HEK293T (cell line): Measurements from ENCODE around the gene WDR37.

Source experiments
- CTCF ChIA-PET: fragments of 350-600 bp; formaldehyde crosslinking; extraction: SDS; loops from one replicate; lab custom pipeline; 2021; ENCODE audit warnings: antibody characterized with exemption, inconsistent platforms; lab: Yijun Ruan, JAX
- POLR2A ChIA-PET: fragments of 350-600 bp; formaldehyde crosslinking; extraction: SDS; loops from one replicate; lab custom pipeline; 2020; ENCODE audit warnings: antibody characterized with exemption, inconsistent platforms; lab: Yijun Ruan, JAX
- DNase-seq: peaks from one replicate; pipeline ENCODE4 v3.0.0; 2012; ENCODE audit warnings: mixed read lengths; ENCODE audit errors: extremely low spot score
- ARNT ChIP-seq: fragments of 450-650 bp; IDR thresholded peaks from 2 replicates; pipeline ENCODE4 v1.6.1; 2017; ENCODE audit warnings: mild to moderate bottlenecking
- BHLHE40 ChIP-seq: fragments of 450-650 bp; IDR thresholded peaks from 2 replicates; pipeline ENCODE4 v1.6.1; 2016; ENCODE audit warnings: mild to moderate bottlenecking, moderate library complexity, borderline replicate concordance
- CTBP1 ChIP-seq: fragments of 450-650 bp; IDR thresholded peaks from 2 replicates; pipeline ENCODE4 v1.6.1; 2016; ENCODE audit warnings: borderline replicate concordance
- ELF4 ChIP-seq: fragments of 450-650 bp; IDR thresholded peaks from 2 replicates; pipeline ENCODE4 v1.6.1; 2017; ENCODE audit warnings: antibody characterized with exemption
- FOXA1 ChIP-seq: fragments of 450-650 bp; IDR thresholded peaks from 2 replicates; pipeline ENCODE4 v1.6.1; 2016; ENCODE audit warnings: mild to moderate bottlenecking
- FOXK2 ChIP-seq: fragments of 450-650 bp; IDR thresholded peaks from 2 replicates; pipeline ENCODE4 v1.6.1; 2016; ENCODE audit warnings: mild to moderate bottlenecking
- FOXM1 ChIP-seq: fragments of 450-650 bp; IDR thresholded peaks from 2 replicates; pipeline ENCODE4 v1.6.1; 2017; ENCODE audit warnings: mild to moderate bottlenecking, borderline replicate concordance
- HDGF ChIP-seq: fragments of 450-650 bp; IDR thresholded peaks from 2 replicates; pipeline ENCODE4 v1.6.1; 2017; ENCODE audit warnings: antibody characterized with exemption, borderline replicate concordance
- L3MBTL2 ChIP-seq: fragments of 450-650 bp; conservative IDR thresholded peaks from 2 replicates; pipeline ENCODE4 v1.6.1; 2016; ENCODE audit warnings: mild to moderate bottlenecking
- LEF1 ChIP-seq: fragments of 450-650 bp; IDR thresholded peaks from 2 replicates; pipeline ENCODE4 v1.6.1; 2017; ENCODE audit warnings: mild to moderate bottlenecking, borderline replicate concordance
- NFRKB ChIP-seq: fragments of 450-650 bp; IDR thresholded peaks from 2 replicates; pipeline ENCODE4 v1.6.1; 2016; ENCODE audit warnings: mild to moderate bottlenecking, moderate library complexity
- SP1 ChIP-seq: fragments of 450-650 bp; IDR thresholded peaks from 2 replicates; pipeline ENCODE4 v1.6.1; 2017
- SUZ12 ChIP-seq: fragments of 450-650 bp; IDR thresholded peaks from 2 replicates; pipeline ENCODE4 v1.6.1; 2016; ENCODE audit warnings: mild to moderate bottlenecking
- TARDBP ChIP-seq: fragments of 450-650 bp; IDR thresholded peaks from 2 replicates; pipeline ENCODE4 v1.6.1; 2016
- ZNF384 ChIP-seq: fragments of 450-650 bp; IDR thresholded peaks from 2 replicates; pipeline ENCODE4 v1.6.1; 2016
- TF ChIP-seq, protein P1 (sequence below): fragments of 450-650 bp; IDR thresholded peaks from 2 replicates; pipeline ENCODE4 v1.6.1; 2016

Gene WDR37

DNA sequence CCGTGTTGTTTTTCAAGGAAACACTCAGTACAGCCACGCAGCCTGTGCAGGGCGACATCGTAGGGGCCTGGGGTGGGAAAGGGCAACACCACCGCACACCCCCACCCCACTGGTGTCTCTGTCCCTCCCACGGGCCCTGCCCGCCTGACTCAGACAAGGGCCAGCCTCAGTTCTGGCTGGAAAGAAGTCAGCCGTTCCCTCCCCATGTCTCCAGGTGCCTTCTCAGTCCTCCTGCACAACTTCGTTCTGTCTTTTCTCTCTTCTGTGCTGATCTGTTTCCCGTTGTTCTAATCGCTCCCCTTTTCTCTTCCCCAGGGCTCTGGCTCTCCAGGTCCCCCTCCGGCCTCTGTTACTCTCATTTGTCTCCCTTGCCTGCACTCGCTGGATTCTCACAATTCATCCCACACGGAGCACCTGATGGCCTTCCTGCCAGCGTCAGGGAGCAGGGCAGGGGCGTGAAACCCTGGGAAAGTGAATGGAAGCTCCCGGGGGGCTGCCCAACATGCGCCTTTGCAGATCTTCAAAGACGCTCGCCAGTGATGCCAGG lies 97.7 kb downstream of the WDR37 start:
- DNase-seq = no peak
- no peak for TF ChIP-seq HDGF
- TF ChIP-seq BHLHE40 = no peak
- no peak for TF ChIP-seq TARDBP
- no peak for TF ChIP-seq FOXK2
- no peak for TF ChIP-seq SUZ12
- TF ChIP-seq, protein P1, sequence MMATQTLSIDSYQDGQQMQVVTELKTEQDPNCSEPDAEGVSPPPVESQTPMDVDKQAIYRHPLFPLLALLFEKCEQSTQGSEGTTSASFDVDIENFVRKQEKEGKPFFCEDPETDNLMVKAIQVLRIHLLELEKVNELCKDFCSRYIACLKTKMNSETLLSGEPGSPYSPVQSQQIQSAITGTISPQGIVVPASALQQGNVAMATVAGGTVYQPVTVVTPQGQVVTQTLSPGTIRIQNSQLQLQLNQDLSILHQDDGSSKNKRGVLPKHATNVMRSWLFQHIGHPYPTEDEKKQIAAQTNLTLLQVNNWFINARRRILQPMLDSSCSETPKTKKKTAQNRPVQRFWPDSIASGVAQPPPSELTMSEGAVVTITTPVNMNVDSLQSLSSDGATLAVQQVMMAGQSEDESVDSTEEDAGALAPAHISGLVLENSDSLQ = no peak
- no peak for TF ChIP-seq LEF1
- TF ChIP-seq FOXM1 = no peak
- TF ChIP-seq SP1 = no peak
- TF ChIP-seq FOXA1 = no peak
- TF ChIP-seq NFRKB = no peak
- TF ChIP-seq L3MBTL2 = no peak
- no peak for TF ChIP-seq ZNF384
- TF ChIP-seq ARNT = no peak
- TF ChIP-seq ELF4 = no peak
- TF ChIP-seq CTBP1 = no peak
- ChIA-PET POLR2A (no interaction called here), CTCF (no interaction called here)

DNA sequence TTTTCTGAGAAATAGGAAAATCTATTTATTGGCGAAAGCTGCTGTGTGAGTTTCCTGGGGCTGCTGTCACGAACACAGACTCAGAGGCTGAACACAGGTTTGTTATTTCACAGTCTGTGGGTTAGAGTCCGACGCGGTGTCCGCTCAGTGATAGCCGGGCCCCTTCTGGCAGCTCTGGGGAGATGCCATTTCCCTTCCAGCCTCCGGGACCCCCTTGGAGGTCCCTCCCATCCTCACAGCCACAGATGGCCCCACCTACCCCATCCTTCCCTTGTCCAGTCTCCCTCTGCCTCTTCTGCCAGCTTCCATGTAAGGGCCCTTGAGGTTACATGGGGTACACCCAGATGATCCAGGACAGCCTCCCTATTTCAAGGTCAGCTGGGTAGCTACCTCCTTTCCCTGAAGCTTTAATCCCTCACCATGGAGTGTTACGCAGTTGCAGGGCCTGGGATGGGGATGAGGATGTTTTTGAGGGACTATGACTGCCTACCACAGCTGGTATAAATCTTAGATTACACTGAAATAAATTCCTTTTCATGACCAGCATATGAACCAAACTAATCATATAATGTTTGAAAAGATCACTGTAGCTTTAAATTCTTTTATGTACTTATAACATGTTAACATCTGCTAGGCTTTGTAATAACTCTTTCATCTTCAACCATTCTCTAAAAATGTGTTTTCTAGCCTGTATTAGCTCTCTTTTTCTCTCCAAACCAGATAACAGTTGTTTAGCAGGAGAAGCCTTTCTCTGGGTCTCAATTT lies 98.5 kb downstream of the WDR37 start:
- ChIA-PET POLR2A (no interaction called here), CTCF (no interaction called here)
- no peak for DNase-seq
- TF ChIP-seq FOXK2 = no peak
- no peak for TF ChIP-seq FOXA1
- TF ChIP-seq, protein P1 = no peak
- no peak for TF ChIP-seq NFRKB
- no peak for TF ChIP-seq CTBP1
- TF ChIP-seq TARDBP = no peak
- TF ChIP-seq HDGF = no peak
- no peak for TF ChIP-seq BHLHE40
- no peak for TF ChIP-seq ELF4
- no peak for TF ChIP-seq ARNT
- no peak for TF ChIP-seq ZNF384
- TF ChIP-seq SUZ12 = no peak
- no peak for TF ChIP-seq SP1
- no peak for TF ChIP-seq LEF1

DNA sequence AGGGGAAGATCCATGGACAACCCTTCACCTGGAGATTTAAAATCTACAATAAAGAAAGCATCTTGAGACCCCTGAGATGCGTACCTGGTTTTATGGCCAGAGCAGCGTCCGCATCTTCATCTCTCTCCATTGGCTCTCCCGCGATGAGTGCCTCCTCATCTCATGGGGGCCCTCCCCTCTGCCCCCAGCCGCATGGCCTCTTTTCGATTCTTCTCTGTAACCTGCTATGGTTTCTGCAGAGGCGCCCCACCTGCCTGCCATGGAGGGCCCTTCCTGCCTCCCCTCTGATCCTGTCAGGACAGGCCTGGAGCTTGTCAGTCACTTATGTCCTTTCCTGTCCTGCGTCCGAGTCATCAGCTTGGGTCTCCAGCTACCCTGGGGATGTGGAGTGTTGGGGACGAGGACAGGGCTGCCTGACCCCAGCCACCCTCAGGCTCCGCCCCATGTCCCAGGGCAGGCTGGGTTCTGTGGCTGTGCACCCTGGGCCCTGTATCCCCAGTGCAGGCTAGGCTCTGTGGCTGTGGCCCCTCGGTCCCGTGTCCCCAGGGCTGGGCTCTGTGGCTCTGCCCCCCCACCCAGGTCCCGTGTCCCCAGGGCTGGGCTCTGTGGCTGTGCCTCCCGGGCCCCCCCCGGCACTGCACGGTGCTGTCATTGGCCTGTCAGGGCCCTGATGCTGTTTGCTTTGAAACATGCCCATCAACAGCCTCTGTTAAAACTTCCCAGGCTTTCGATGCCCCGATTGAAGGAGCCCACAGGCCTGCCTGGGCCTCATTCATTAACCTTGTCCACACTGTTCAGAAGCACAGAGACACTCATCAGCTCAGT lies 99.8 kb downstream of the WDR37 start:
- ChIA-PET CTCF (interaction anchor here (0.6 kb wide), 1 partner anchor 8 kb away, joined by 3 read pairs; no protein-coding TSS in a partner anchor), POLR2A (no interaction called here)
- TF ChIP-seq ZNF384 (no peak), FOXM1 (no peak), NFRKB (no peak), L3MBTL2 (no peak)
- no peak for DNase-seq

DNA sequence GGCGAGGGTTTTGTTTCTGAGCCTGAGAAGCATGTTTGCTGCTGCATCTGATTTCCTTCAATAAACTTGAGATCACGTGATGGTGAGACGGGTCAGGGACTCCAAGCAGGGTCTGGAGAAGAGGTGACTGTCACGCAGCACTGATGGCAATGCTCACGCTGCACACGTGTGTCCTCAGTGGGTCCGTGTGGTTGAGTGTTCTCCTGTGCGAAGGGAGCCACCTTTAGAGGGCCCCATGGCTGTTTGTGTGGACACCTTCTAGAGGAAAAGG lies 100.4 kb downstream of the WDR37 start:
- CTCF ChIA-PET = no interaction called here
- POLR2A ChIA-PET = no interaction called here
- TF ChIP-seq CTBP1 = no peak
- TF ChIP-seq, protein P1 = no peak
- no peak for TF ChIP-seq FOXA1
- no peak for TF ChIP-seq SUZ12
- no peak for TF ChIP-seq ARNT
- no peak for TF ChIP-seq ELF4
- no peak for TF ChIP-seq FOXM1
- no peak for TF ChIP-seq FOXK2
- TF ChIP-seq BHLHE40 = no peak
- no peak for TF ChIP-seq LEF1
- TF ChIP-seq L3MBTL2 = no peak
- no peak for TF ChIP-seq ZNF384
- TF ChIP-seq NFRKB = no peak
- TF ChIP-seq HDGF = no peak
- no peak for TF ChIP-seq TARDBP
- TF ChIP-seq SP1 = no peak
- no peak for DNase-seq

DNA sequence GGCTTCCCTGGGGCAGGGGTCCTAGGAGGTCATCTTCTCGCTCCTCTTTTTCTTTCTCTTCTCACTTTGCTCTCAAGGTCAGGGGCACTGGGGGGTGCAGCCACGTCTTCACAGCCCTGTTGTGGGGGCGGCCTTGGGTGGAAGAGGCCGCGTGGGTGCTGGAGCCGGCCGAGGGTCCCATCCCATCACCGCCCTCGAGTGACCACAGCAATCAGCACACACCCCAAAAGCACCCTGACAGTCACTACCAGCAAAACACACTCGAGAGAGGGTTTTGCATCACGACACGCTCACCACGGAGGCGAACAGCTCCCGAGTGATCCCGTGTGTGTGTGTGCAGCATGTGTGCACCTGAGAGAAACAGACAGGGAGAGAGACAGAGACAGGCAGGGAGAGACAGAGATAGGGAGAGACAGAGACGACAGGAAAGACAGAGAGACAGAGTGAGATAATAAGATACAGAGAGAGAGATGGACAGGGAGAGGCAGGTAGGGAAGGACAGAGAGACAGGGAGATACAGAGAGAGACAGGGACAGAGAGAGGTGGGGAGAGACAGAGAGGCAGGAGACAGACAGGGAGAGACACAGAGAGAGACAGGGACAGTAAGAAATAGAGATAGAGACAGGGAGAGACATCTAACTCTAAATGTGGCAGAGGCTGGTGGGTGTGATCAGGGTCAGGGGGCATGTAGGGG lies 100.9 kb downstream of the WDR37 start:
- ChIA-PET CTCF (no interaction called here), POLR2A (no interaction called here)
- TF ChIP-seq HDGF (no peak), SUZ12 (no peak), ARNT (no peak)
- DNase-seq = no peak

DNA sequence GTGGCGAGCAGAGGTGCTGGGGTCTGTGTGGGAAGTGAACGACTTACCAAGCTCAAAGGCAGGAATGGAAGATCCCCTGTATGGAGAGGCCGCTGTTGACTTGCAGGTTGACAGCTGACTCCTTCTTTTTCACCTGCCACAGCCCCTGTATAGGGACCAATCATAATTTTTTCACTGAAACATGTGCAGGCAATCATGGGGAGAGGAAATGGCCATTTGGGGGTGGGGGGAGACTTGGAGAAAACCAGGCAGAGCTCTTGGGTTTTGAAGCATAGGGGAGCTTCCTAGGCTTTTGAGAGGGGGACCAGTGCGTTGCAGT lies 101.4 kb downstream of the WDR37 start:
- TF ChIP-seq L3MBTL2 (no peak), FOXA1 (no peak), SUZ12 (no peak), HDGF (no peak), CTBP1 (no peak), ZNF384 (no peak), FOXK2 (no peak), ELF4 (no peak), FOXM1 (no peak), NFRKB (no peak), LEF1 (no peak), BHLHE40 (no peak)
- TF ChIP-seq, protein P1 = no peak
- ChIA-PET CTCF (no interaction called here), POLR2A (no interaction called here)
- no peak for DNase-seq
